H1 (cell line): ENCODE measurements around the gene GPATCH2L. TPM values are rescaled to one million over a fixed set of nuclear protein-coding genes. Genes with fewer than 3 reads are reported as not detected.

Source experiments
- CTCF ChIA-PET: fragments of 300-600 bp; sonication (Branson Sonifier 250); formaldehyde crosslinking; loops from one replicate; lab custom pipeline; 2021; ENCODE audit not compliant: partially characterized antibody; lab: Charles Lee
- POLR2A ChIA-PET: fragments of 300-600 bp; sonication (Branson Sonifier 250); formaldehyde crosslinking; loops from one replicate; lab custom pipeline; 2021; ENCODE audit warnings: inconsistent platforms; ENCODE audit not compliant: partially characterized antibody; lab: Charles Lee
- DNase-seq, 2 experiments: peaks; one replicate each; pipeline versions ENCODE4 v3.0.0 to v3.0.0-alpha.2; 2010 to 2022; ENCODE audit warnings: low spot score in 2 of 2, low read depth in 1 of 2, mixed read lengths in 1 of 2
- FAIRE-seq: peaks from 2 replicates; lab custom pipeline; 2011; peaks lifted over from hg19 to GRCh38; lab: Jason Lieb, UNC
- H2AFZ ChIP-seq: 2 replicates; pipeline ENCODE4 v1.8.1; 2012; ENCODE audit warnings: low read length, inconsistent platforms
- H2AK5ac ChIP-seq: 2 replicates; pipeline ENCODE4 v1.6.1; 2013; ENCODE audit warnings: low read depth, low read length
- H2BK120ac ChIP-seq: replicated peaks from 2 replicates; pipeline ENCODE3; 2013; ENCODE audit warnings: low read depth, low read length, inconsistent platforms
- H2BK12ac ChIP-seq: 2 replicates; pipeline ENCODE4 v1.6.1; 2013; ENCODE audit warnings: low read depth, low read length
- H2BK15ac ChIP-seq: 2 replicates; pipeline ENCODE4 v1.6.1; 2013; ENCODE audit warnings: low read length
- H2BK20ac ChIP-seq: 2 replicates; pipeline ENCODE4 v1.6.1; 2013; ENCODE audit warnings: low read length
- H2BK5ac ChIP-seq: 2 replicates; pipeline ENCODE4 v1.6.1; 2013; ENCODE audit warnings: low read depth, low read length
- H3K14ac ChIP-seq: 2 replicates; pipeline ENCODE4 v1.6.1; 2013; ENCODE audit warnings: inconsistent platforms; ENCODE audit not compliant: insufficient read length
- H3K18ac ChIP-seq: 2 replicates; pipeline ENCODE4 v1.6.1; 2013; ENCODE audit warnings: low read length; ENCODE audit errors: extremely low read depth
- H3K23ac ChIP-seq: 2 replicates; pipeline ENCODE4 v1.6.1; 2013; ENCODE audit warnings: inconsistent platforms; ENCODE audit not compliant: insufficient read length
- H3K23me2 ChIP-seq: 2 replicates; pipeline ENCODE4 v1.6.1; 2013; ENCODE audit warnings: low read depth, low read length
- H3K27ac ChIP-seq: 2 replicates; pipeline ENCODE4 v1.6.1; 2011; ENCODE audit warnings: low read depth, low read length, inconsistent platforms
- H3K27me3 ChIP-seq, 4 experiments: replicated peaks in 1 of 4; 1 replicate in 1 of 4; 2 replicates in 3 of 4; pipeline versions ENCODE4 v1.6.1 to v1.8.1; 2011 to 2013; ENCODE audit warnings: low read length in 3 of 4, mild to moderate bottlenecking in 3 of 4, inconsistent platforms in 2 of 4, mixed read lengths in 2 of 4, moderate library complexity in 1 of 4; ENCODE audit not compliant: control insufficient read depth in 3 of 4, insufficient read depth in 3 of 4; ENCODE audit errors: extremely low read depth in 1 of 4
- H3K36me3 ChIP-seq, 4 experiments: 2 replicates each; pipeline versions ENCODE4 v1.6.1 to v1.8.1; 2011 to 2013; ENCODE audit warnings: mild to moderate bottlenecking in 4 of 4, low read length in 3 of 4, moderate library complexity in 2 of 4, control low read depth in 1 of 4, inconsistent platforms in 1 of 4; ENCODE audit not compliant: insufficient read depth in 4 of 4, control insufficient read depth in 2 of 4
- H3K4ac ChIP-seq: replicated peaks from 2 replicates; pipeline ENCODE3; 2013; ENCODE audit warnings: low read length, low read depth, mixed read lengths, inconsistent platforms; ENCODE audit not compliant: insufficient read length
- H3K4me1 ChIP-seq, 4 experiments: replicated peaks in 1 of 4; 1 replicate in 1 of 4; 2 replicates in 3 of 4; pipeline versions ENCODE4 v1.6.1 to v1.8.1; 2011 to 2013; ENCODE audit warnings: low read length in 3 of 4, inconsistent platforms in 2 of 4, mixed read lengths in 1 of 4; ENCODE audit not compliant: insufficient read depth in 4 of 4, control insufficient read depth in 3 of 4
- H3K4me2 ChIP-seq, 2 experiments: 2 replicates each; pipeline versions ENCODE4 v1.6.1 to v1.8.1; 2011 to 2013; ENCODE audit warnings: low read depth in 2 of 2, low read length in 2 of 2, control low read depth in 1 of 2, inconsistent platforms in 1 of 2, mild to moderate bottlenecking in 1 of 2; ENCODE audit not compliant: insufficient read depth in 1 of 2
- H3K4me3 ChIP-seq, 4 experiments: fragments of 200-600, 300-600 bp in 1 of 4; sonication (generic), shearing (Covaris generic), sonication (Bioruptor Twin) in 1 of 4; 2 replicates each; pipeline versions ENCODE4 v1.5.1 to v1.8.1; 2011 to 2016; ENCODE audit warnings: low read length in 4 of 4, low read depth in 3 of 4, control low read depth in 2 of 4, inconsistent platforms in 2 of 4, mild to moderate bottlenecking in 2 of 4, mixed read lengths in 1 of 4, moderate library complexity in 1 of 4; ENCODE audit not compliant: insufficient read depth in 2 of 4; ENCODE audit errors: extremely low read depth in 1 of 4
- H3K56ac ChIP-seq: replicated peaks from 2 replicates; pipeline ENCODE3; 2013; ENCODE audit warnings: low read depth, mild to moderate bottlenecking, mixed read lengths, low read length, inconsistent platforms; ENCODE audit not compliant: insufficient read length
- H3K79me1 ChIP-seq: 2 replicates; pipeline ENCODE4 v1.6.1; 2013; ENCODE audit warnings: low read depth, low read length, control low read depth
- H3K79me2 ChIP-seq, 2 experiments: 2 replicates each; pipeline versions ENCODE4 v1.6.1 to v1.8.1; 2012 to 2013; ENCODE audit warnings: low read length in 2 of 2, mild to moderate bottlenecking in 2 of 2, inconsistent platforms in 1 of 2; ENCODE audit not compliant: insufficient read depth in 2 of 2, control insufficient read depth in 1 of 2
- H3K9ac ChIP-seq, 4 experiments: replicated peaks in 1 of 4; 1 replicate in 1 of 4; 2 replicates in 3 of 4; pipeline versions ENCODE4 v1.6.1 to v1.8.1; 2011 to 2013; ENCODE audit warnings: low read depth in 3 of 4, low read length in 3 of 4, control low read depth in 2 of 4, mild to moderate bottlenecking in 2 of 4, moderate library complexity in 2 of 4, inconsistent platforms in 1 of 4; ENCODE audit errors: extremely low read depth in 1 of 4
- H3K9me3 ChIP-seq, 2 experiments: 2 replicates each; pipeline versions ENCODE4 v1.6.1 to v1.8.1; 2012 to 2013; ENCODE audit warnings: mild to moderate bottlenecking in 2 of 2, moderate library complexity in 2 of 2, control low read depth in 1 of 2, inconsistent platforms in 1 of 2, low read depth in 1 of 2, low read length in 1 of 2, mixed read lengths in 1 of 2; ENCODE audit not compliant: insufficient read depth in 2 of 2
- H4K20me1 ChIP-seq, 2 experiments: replicated peaks in 1 of 2; 2 replicates each; pipeline versions ENCODE3 to v1.8.1; 2011 to 2013; ENCODE audit warnings: inconsistent platforms in 2 of 2, low read length in 2 of 2, mild to moderate bottlenecking in 1 of 2; ENCODE audit not compliant: insufficient read depth in 2 of 2, control insufficient read depth in 1 of 2
- H4K5ac ChIP-seq: 2 replicates; pipeline ENCODE4 v1.6.1; 2013; ENCODE audit warnings: low read length, low read depth, mixed read lengths, inconsistent platforms; ENCODE audit not compliant: insufficient read length
- H4K8ac ChIP-seq: 2 replicates; pipeline ENCODE4 v1.8.0; 2013; ENCODE audit warnings: mild to moderate bottlenecking, moderate library complexity, low read length, inconsistent platforms; ENCODE audit not compliant: insufficient read depth; ENCODE audit errors: extremely low read depth
- H4K91ac ChIP-seq: replicated peaks from 2 replicates; pipeline ENCODE3; 2013; ENCODE audit warnings: low read length, mixed read lengths, inconsistent platforms; ENCODE audit not compliant: insufficient read length
- BCL11A ChIP-seq, 2 experiments: IDR thresholded peaks; one replicate each; pipeline ENCODE4 v1.6.1; 2011; ENCODE audit warnings: low read depth in 2 of 2, low read length in 2 of 2, mild to moderate bottlenecking in 2 of 2
- FOSL1 ChIP-seq: IDR thresholded peaks from 2 replicates; pipeline ENCODE4 v1.6.1; 2011; ENCODE audit warnings: mild to moderate bottlenecking, low read depth, low read length, moderate library complexity; ENCODE audit not compliant: insufficient read depth
- JUN ChIP-seq: IDR thresholded peaks from 2 replicates; pipeline ENCODE4 v1.6.1; 2011; ENCODE audit warnings: low read depth, mild to moderate bottlenecking, improper control_type of control experiment, low read length
- POLR2A ChIP-seq, 2 experiments: IDR thresholded peaks; 1 replicate in 1 of 2; 2 replicates in 1 of 2; pipeline ENCODE4 v1.6.1; 2011; ENCODE audit warnings: low read depth in 2 of 2, low read length in 2 of 2, mild to moderate bottlenecking in 2 of 2; ENCODE audit errors: control extremely low read depth in 1 of 2
- POLR2AphosphoS5 ChIP-seq: IDR thresholded peaks from 2 replicates; pipeline ENCODE4 v1.6.1; 2011; ENCODE audit warnings: low read depth, low read length
- SIN3A ChIP-seq, 2 experiments: IDR thresholded peaks in 1 of 2; conservative IDR thresholded peaks in 1 of 2; 2 replicates each; pipeline ENCODE4 v1.6.1; 2011 to 2012; ENCODE audit warnings: low read length in 2 of 2, improper control_type of control experiment in 1 of 2, low read depth in 1 of 2, mild to moderate bottlenecking in 1 of 2
- SP1 ChIP-seq: IDR thresholded peaks from 2 replicates; pipeline ENCODE4 v1.6.1; 2011; ENCODE audit warnings: low read depth, low read length
- SP4 ChIP-seq: IDR thresholded peaks from 2 replicates; pipeline ENCODE4 v1.6.1; 2012; ENCODE audit warnings: low read length, inconsistent platforms
- TAF1 ChIP-seq: IDR thresholded peaks from 2 replicates; pipeline ENCODE4 v1.6.1; 2011; ENCODE audit warnings: mild to moderate bottlenecking, low read depth, low read length
- whole genome bisulfite sequencing, 2 experiments: shearing (Covaris generic) in 1 of 2; methylation state at CpG; one replicate each; pipeline versions ENCODE4 v1.1.6 to v1.1.7; 2013 to 2015; ENCODE audit warnings: low lambda C conversion rate in 2 of 2, mixed read lengths in 2 of 2, inconsistent platforms in 1 of 2, low coverage in 1 of 2, missing lambda C conversion rate in 1 of 2; ENCODE audit not compliant: insufficient replicate concordance in 2 of 2, insufficient coverage in 1 of 2, insufficient read length in 1 of 2; ENCODE audit errors: extremely low coverage in 1 of 2, missing lambda C conversion rate in 1 of 2; 5-methylcytosine and 5-hydroxymethylcytosine counted together
- polyA plus RNA-seq, 7 experiments: library from polyadenylated mRNA; depleted of rRNA in 3 of 7; stranded (reverse) in 5 of 7; unstranded in 2 of 7; fragments of >200 nt in 5 of 7; fragments of 200-250 nt in 2 of 7; gene quantifications; 1 replicate in 5 of 7; 2 replicates in 1 of 7; 4 replicates in 1 of 7; pipeline versions ENCODE4 v1.2.1 to v1.2.3, GENCODE V29; 2011 to 2013; ENCODE audit warnings: missing spikeins in 2 of 7, mixed read lengths in 2 of 7
- total RNA-seq: library from RNA; stranded (reverse); fragmentation: NEBNext Ultra II Directional; extraction: Animal tissue kit (Norgen Biotek cat#: 25700); gene quantifications from 2 replicates; pipeline ENCODE4 v1.2.1, GENCODE V29; 2021
- TF ChIP-seq, protein P1 (sequence below): IDR thresholded peaks from 2 replicates; pipeline ENCODE4 v1.6.1; 2012; ENCODE audit warnings: inconsistent platforms

The GPATCH2L gene
- total and polyA plus RNA-seq, 2 of the 8 experiments (the other 6 are each of a cell fraction or from before 2014, with no cell fraction given), result 26.0 to 54.9 TPM

DNA sequence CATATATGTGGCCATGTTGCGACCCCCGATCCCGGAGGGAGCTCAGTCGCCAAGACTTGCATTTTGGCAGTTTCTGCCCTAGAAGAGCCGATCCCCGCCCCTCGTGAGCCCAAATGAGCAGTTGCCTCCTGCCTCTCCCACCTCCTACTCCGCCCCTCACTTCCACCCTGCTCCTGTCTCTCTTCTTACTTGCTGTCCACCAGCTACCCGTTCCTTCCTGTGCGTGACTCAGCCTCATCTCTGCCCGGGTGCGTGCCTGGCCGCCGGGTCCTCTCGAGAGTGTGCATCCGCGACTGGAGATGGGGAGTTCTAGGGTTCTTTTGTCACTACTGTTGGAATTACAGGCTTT is 585 bp downstream of the GPATCH2L start:
- 0 out of 2 replicates have a peak overlapping the region, but pooled peaks have one; percentile 30 for H3K27ac ChIP-seq
- H3K4me1 ChIP-seq, result peaks cover 0 to 8% (median 0%) of the 10 kb centered on the region in 4 experiments; a peak in 3 of 7 replicates

More for the DNA sequence above, 585 bp downstream of the GPATCH2L start:
- ChIA-PET POLR2A (interaction anchor here (0.6 to 1.5 kb wide), 9 partner anchors 10 to 97 kb away, joined by 3 to 7 read pairs (median 3); no protein-coding TSS in a partner anchor), CTCF (interaction anchor here (0.7 to 1.5 kb wide), 3 partner anchors 9 to 98 kb away, joined by 3 to 4 read pairs (median 3); no protein-coding TSS in a partner anchor)
- no peak for DNase-seq
- Histone ChIP-seq H2BK5ac (peak overlapping the region; percentile 20; the same call in 1 of the 2 replicates), H2AK5ac (no peak overlapping the region), H3K4me2 (peak overlapping the region; percentile 74 to 76), H3K56ac (no peak overlapping the region), H3K9ac (peak overlapping the region; percentile 74 to 77 (median 75)), H3K79me1 (peaks cover 8% of the 10 kb centered on the region), H4K8ac (peak overlapping the region; percentile 72; the same call in 1 of the 2 replicates), H3K9me3 (no peaks in the 10 kb centered on the region), H3K23me2 (peaks cover 6% of the 10 kb centered on the region; the same call in 1 of the 2 replicates), H2BK12ac (no peak overlapping the region), H3K23ac (no peak overlapping the region), H2BK15ac (no peak overlapping the region), H4K91ac (no peak overlapping the region), H2BK120ac (no peak overlapping the region), H3K4ac (no peak overlapping the region), H2BK20ac (no peak overlapping the region), H2AFZ (no peak overlapping the region), H3K27me3 (peaks cover 0 to 9% (median 2%) of the 10 kb centered on the region in 4 experiments; a peak in 4 of 7 replicates), H4K20me1 (peaks cover 7 to 11% of the 10 kb centered on the region in 2 experiments), H4K5ac (no peak overlapping the region), H3K79me2 (peaks cover 23 to 53% of the 10 kb centered on the region in 2 experiments), H3K14ac (no peak overlapping the region), H3K4me3 (peak overlapping the region; percentile 88 to 95 (median 93)), H3K36me3 (peaks cover 0 to 24% (median 6%) of the 10 kb centered on the region in 4 experiments; a peak in 4 of 8 replicates), H3K18ac (no peak overlapping the region)
- WGBS, 2 experiments, result 3% methylated on average over 16 of the region's 17 CpGs; no CpG with 5 or more reads in 1 of the 2 experiments
- TF ChIP-seq FOSL1, result no peak
- no peak for TF ChIP-seq SP1
- TF ChIP-seq JUN, result no peak
- no peak for TF ChIP-seq POLR2AphosphoS5
- no peak for TF ChIP-seq SP4
- peak in 1 of 2 experiments; percentile 32; a peak in 1 of 4 replicates for TF ChIP-seq SIN3A (conservative IDR thresholded peaks at IDR 0.05 in 1 of 2, IDR thresholded peaks at IDR 0.05 in 1 of 2; ENCODE audit: low read depth in 1 of 2, low read length in 2 of 2)
- TF ChIP-seq, protein P1, sequence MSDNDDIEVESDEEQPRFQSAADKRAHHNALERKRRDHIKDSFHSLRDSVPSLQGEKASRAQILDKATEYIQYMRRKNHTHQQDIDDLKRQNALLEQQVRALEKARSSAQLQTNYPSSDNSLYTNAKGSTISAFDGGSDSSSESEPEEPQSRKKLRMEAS, result 0 out of 2 replicates have a peak, but pooled peaks have one; percentile 12
- no peak for TF ChIP-seq POLR2A (IDR thresholded peaks at IDR 0.05; ENCODE audit: control extremely low read depth in 1 of 2, low read depth in 2 of 2, low read length in 2 of 2)
- no peak for TF ChIP-seq TAF1
- no peak for TF ChIP-seq BCL11A (IDR thresholded peaks at IDR 0.05; ENCODE audit: low read depth in 2 of 2, low read length in 2 of 2)
- no peak for FAIRE-seq
